Measurements from ENCODE around the gene KCNMA1.
"Not testable (repeated sequence)": the region's sequence is repeated elsewhere in the genome, so short reads cannot be mapped to it uniquely, and the experiment has no call there.

The KCNMA1 gene

DNA sequence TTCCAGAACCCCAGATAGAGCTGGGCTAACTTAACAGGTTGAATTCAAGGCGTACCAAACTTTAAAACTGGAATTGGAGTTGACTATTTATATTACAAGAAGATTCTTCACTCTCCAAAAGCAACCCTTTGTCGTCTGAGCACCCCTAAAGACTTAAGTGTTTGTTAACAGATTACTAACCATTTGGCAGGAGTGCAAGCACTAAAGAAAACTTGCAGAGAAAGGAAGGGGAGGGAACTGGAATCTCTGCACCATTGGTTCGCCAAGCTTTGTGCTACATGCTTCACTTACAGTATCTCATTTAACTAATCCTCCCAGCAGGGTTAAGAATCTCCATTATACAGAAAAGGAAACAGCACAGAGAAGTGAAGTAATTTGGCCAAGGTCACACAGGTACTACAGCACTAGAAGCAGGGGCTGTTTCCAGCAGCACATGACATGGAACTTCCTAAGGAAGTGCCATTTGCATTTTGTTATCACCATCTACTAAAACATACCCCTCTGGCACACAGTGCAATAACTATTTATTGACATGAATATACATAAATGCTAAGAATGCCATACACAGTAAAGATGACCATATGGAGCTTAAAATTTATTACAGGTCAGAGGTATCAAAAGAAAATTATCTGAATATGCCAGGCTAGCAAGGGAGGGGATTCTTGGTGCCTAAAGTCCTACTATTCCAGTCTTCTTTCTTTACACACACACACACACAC lies 201.2 kb downstream of the KCNMA1 start:
- DNase-seq, result no peak

- DNase-seq, result no peak
Measured at GRCh38 chr10:77433546-77433945, 204.1 kb downstream of the KCNMA1 start.

GRCh38 chr10:77431980-77432797 lies 205.4 kb downstream of the KCNMA1 start:
- no peak for DNase-seq

- no peak for DNase-seq
Measured at GRCh38 chr10:77431209-77431611, 206.4 kb downstream of the KCNMA1 start.

GRCh38 chr10:77430530-77430929 lies 207.1 kb downstream of the KCNMA1 start:
- DNase-seq, result no peak

DNA sequence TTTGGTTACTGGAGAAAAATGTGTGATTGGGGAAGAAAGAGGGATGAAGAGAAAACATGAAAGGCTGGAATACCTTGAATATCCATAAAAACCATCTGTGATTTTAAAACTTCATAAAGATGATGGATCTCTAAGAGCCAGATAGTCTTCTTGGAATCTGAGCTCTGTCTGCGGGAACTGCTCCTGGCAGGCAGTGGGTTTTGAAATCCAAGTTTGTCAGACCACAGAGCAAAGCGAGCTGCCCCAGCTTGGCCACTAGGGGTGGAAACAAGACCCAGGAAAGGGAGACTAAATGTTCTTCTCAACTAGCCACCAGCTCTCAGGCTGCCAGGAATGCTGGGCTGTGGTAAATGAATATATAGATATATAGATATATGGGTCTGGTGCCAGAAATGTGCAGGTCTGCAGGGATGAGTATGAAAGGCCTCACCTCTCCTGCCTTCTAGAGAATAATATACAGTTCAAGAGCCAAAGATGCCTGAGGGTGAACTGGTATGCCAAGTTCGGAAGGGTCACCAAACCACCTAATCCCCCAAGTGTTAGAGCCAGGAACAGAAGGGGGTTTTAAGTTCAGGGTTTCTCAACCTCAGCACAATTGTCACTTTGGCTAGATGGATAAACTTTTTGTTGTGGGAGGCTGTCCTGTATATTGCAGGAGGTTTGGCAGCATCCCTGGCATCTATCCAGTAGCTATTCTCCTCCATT lies 208.8 kb downstream of the KCNMA1 start:
- DNase-seq, result no peak

GRCh38 chr10:77424257-77424656 lies 213.4 kb downstream of the KCNMA1 start:
- no peak for DNase-seq

DNA sequence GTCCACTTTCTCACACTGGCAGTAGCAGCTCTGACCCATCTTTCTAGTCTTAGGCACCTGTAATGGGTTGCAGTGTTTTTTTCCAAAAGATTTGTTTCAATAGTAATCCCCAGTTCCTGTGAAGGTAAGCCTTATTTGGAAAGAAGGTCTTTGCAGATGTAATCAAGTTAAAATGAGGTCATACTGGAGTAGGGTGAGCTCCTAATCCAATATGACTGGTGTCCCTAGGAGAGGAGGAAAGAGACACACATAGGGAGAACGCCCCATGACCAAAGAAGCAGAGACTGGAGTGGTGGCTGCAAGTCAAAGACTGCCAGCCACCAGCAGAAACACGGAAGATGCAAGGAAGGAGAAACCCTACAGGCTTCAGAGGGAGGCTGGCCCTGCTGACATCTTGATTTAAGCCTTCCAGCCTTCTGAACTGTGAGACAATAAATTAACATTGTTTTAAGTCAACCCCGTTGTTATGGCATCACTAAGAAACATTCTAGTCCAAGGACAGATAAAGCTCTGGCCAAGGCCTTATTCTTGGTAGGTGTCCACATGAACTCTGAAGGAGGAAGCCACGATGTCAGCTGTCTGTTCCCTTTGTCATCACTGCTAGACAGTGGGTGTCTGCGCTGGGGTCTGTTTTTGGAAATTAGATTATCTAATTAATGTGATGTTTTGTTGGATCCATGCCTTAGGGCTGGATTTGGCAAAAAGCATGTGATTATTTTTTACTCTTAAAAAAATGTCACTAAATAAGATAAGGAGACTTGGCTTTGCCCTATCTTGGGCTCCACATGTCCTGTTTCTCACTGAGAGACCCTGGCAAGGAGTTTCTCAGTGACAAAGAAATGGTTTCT lies 214.9 kb downstream of the KCNMA1 start:
- no peak for DNase-seq

- DNase-seq, result no peak
Measured at GRCh38 chr10:77421591-77421990, 216.0 kb downstream of the KCNMA1 start.

GRCh38 chr10:77420947-77421523 lies 216.6 kb downstream of the KCNMA1 start:
- DNase-seq, result no peak

GRCh38 chr10:77419979-77420378 lies 217.6 kb downstream of the KCNMA1 start:
- no peak for DNase-seq

- DNase-seq, result no peak
Measured at GRCh38 chr10:77419056-77419455, 218.6 kb downstream of the KCNMA1 start.

GRCh38 chr10:77417806-77418640 lies 219.6 kb downstream of the KCNMA1 start:
- DNase-seq, result no peak

DNA sequence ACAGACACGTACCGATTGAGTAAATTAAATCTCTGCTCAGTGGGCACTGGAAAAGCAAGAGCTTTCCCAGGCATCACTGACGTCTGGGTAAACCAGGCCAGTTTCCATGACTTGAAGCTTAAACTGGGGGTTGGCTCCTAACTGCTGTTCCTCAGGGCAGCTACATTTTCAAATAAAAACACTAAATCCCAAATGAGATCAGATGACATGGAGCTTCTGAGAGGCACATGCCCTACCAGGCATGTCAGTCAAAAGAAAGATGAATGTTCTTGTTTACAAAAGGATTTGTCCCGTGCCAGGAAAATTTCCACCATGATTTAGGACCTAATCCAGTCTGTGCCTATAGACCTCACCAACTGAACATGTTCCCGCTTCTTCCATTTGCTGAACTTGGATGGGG lies 220.2 kb downstream of the KCNMA1 start:
- DNase-seq, result no peak

- no peak for DNase-seq
Measured at GRCh38 chr10:77416311-77417135, 221.1 kb downstream of the KCNMA1 start.

GRCh38 chr10:77415313-77415960 lies 222.2 kb downstream of the KCNMA1 start:
- no peak for DNase-seq

DNA sequence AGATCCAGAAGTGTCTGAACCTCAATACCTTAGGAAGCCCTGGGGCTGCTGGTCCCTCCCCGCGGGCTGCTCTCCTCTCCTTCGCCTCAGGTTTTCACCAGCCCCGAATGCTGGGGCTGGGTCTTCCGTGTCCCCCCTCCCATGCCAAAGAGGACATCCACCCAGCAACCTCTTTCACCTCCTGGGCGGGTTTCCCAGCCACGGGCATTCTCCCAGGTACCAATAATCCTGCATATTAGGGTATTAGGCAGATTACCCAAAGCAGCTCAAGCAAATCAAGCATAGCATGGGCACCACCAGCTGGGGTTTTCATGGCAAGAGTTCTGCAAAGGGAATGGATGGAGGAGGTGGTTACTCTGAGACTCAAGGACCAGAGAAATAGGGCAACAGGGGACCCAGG lies 224.4 kb downstream of the KCNMA1 start:
- no peak for DNase-seq

DNA sequence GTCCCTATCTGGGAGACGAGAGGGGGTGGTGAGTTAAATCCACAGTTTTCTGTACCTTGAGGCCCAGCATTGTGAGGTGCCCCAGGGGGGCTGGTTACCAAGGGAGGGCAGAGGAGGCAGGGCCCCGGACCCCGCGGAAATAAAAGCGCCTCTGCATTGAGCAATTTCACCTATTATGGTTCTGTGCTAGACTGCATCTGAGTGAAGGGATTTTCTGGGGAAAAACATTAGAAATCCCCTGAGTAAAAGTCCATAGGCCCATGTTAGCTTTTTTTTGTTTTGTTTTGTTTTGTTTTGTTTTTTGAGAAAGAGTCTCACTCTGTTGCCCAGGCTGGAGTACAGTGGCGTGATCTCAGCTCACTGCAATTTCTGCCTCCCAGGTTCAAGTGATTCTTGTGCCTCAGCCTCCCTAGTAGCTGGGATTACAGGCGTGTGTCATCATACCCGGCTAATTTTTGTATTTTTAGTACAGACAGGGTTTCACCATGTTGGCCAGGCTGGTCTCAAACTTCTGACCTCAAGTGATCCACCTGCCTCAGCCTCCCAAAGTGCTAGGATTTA lies 225.0 kb downstream of the KCNMA1 start:
- DNase-seq, result not testable (repeated sequence)

GRCh38 chr10:77411805-77412204 lies 225.8 kb downstream of the KCNMA1 start:
- DNase-seq, result no peak

GRCh38 chr10:77410523-77410922 lies 227.1 kb downstream of the KCNMA1 start:
- DNase-seq, result no peak
